SK-N-MC (cell line): ENCODE data around the gene SMYD3.

Source experiments
- EZH2 ChIP-seq: fragments of 200-600 bp; sonication (generic); IDR thresholded peaks from one replicate; pipeline ENCODE4 v1.6.1; 2017; ENCODE audit warnings: antibody characterized with exemption
- POLR2AphosphoS5 ChIP-seq: IDR thresholded peaks from 2 replicates; pipeline ENCODE4 v1.6.1; 2012; ENCODE audit warnings: mild to moderate bottlenecking, low read depth, low read length, borderline replicate concordance

DNA sequence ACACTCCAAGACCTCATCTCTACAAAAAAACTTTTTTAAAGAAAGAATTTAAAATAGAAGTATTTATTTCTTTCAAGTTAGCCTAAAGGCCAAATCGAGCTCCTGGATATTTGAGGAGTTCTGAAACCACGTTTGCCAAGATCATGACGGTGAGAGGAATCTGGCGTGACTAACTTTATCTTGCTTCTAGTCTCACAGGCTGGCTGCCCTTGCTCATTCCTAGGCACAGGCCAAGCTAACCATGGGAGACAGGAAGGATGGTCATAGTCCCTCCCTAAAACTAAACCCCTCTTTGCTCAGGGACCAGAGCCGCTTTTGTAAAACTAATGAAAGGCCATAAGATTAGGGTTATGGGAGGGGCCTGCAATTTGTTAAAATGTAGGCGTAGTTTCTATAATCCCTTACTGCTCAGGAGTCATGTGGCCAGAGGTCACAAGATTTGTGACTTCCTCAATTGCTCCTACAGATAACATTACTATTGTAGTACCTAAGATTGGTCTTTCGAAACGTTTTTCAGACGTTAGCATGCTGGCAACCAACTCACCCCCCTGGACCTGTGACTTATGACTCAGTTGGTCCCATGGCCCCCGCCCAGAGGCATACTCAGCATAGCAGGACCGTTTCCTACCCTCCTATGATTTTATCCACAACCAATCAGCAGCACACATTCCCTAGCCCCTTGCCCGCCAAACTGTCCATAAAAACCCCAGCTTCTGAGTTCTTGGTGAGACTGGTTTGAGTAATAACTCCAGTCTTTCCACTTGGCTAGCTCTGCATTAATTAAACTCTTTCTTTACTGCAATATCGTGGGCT is 425.0 kb downstream of the SMYD3 start:
- TF ChIP-seq EZH2, result no peak
- TF ChIP-seq POLR2AphosphoS5, result no peak
